SKM-1 (cell line): ENCODE results near the gene RBM20.

Experiments
- DNase-seq: peaks from one replicate; lab custom pipeline; 2025; ENCODE audit not compliant: unreplicated experiment; lab: John Stamatoyannopoulos, UW

Gene RBM20

DNA sequence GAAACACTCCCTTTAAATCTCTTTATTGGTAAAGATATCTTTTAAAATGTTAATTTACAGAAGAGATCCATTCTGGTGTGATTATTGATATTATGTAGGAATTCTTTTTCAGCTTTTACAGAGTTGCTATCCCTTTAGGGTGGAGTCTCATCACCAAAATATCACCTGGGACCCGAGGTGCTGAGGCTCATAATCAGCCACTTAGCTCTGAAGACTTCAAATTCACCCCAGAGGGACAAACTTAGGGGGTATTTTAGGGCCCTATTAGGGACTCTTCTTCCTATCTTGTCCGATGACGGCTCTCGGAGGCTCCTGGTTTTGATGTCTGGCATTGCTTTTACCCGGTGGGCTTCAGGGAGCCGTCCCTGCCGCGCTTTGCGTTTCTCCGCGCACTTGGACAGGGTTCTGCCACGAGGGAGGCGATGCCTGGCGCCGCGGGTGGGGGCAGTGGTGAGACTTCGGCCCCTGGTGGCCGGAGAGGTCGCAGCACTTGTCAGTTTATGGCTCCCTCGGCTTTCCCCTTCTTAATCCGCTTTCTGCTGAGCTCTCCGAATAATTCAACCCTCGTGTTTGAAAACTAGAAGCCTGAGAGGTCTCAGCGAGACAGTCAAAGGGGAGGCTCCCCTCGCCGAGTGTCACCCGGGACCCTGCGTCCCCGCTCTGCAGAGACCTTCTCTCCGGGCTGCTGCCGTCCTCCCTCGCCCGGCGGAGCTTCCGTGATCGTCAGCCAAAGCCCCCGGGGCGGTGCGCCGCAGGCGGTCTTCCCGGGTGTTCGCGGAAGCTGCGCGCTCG lies 27.8 kb downstream of the RBM20 start:
- DNase-seq = peak; percentile 70

- no peak for DNase-seq
Measured at GRCh38 chr10:110672580-110672919, 28.4 kb downstream of the RBM20 start.

DNA sequence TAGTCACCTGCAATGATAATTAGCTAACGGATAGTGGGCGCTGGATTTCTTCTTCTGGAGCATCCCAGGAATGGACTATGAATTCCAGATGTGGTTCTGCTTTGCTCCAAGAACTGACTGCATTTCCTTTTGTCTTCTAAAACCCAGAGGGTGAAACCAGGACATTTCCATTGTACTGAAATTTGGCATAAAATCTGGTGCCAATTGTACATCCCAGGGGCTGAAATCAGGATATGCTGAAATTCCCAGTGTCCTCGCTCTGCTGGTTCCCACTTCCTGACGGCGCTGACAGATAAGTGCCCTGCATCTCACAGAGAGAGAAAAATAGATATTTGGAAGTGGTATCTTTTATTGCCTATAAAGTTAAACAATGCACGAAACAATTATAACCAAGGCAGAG lies 31.9 kb downstream of the RBM20 start:
- DNase-seq = no peak

- DNase-seq = no peak
Measured at GRCh38 chr10:110679486-110680272, 35.5 kb downstream of the RBM20 start.

GRCh38 chr10:110680273-110681020 lies 36.3 kb downstream of the RBM20 start:
- no peak for DNase-seq

DNA sequence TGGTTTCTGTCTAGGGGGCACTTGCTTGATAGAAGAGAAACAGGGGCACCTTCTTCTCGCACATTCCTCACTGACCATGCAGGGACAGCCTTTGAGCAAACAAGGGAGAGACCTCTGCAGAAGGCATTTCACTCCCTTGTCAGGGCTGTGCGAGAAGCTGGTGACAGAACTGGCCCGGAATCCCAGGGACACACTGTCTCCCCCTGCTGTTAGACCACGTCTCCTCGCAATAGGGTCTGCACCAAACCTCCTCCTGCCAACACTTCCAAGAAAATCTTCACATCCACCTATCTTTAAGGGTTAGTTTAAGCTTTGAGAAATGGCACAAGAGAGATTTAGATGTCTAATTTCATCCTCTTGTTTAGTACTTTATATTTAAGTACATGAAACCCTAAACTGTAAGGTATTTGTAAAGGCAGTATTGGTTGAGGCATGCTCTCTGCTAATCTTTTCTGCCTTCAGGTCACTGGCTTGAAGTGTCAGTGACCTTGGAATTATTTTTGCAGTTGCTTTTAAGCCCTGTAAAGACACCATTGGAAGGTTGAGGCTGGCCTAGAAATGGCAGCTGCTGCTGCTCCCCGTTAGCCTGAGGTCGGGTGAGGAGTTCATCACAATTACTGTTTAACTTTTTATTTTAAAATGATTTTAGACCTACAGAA lies 37.0 kb downstream of the RBM20 start:
- no peak for DNase-seq

GRCh38 chr10:110682348-110682747 lies 38.2 kb downstream of the RBM20 start:
- no peak for DNase-seq

- no peak for DNase-seq
Measured at GRCh38 chr10:110684800-110685446, 40.8 kb downstream of the RBM20 start.

DNA sequence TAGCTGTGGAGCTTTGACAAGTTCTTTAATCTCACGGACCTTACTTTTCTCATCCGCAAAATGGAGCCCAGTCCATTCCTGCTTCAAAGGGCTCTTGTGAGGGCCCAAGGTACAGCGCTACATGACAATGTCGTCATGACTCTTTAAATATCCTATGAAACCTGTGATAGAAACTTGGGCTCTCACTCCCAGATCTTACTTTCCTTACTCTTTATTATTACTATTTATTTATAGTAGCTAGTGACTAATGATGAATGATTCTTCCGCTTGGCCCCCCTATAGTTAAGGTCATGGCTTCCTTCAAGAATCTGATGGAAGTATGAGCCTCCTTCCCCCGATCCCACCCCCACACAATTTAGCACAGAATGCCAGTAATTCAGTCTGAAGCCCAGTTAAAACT lies 41.9 kb downstream of the RBM20 start:
- no peak for DNase-seq

- DNase-seq = no peak
Measured at GRCh38 chr10:110686949-110687348, 42.8 kb downstream of the RBM20 start.

GRCh38 chr10:110687400-110687799 lies 43.3 kb downstream of the RBM20 start:
- DNase-seq = no peak

- no peak for DNase-seq
Measured at GRCh38 chr10:110691139-110691538, 47.0 kb downstream of the RBM20 start.

- DNase-seq = no peak
Measured at GRCh38 chr10:110694263-110694662, 50.1 kb downstream of the RBM20 start.

DNA sequence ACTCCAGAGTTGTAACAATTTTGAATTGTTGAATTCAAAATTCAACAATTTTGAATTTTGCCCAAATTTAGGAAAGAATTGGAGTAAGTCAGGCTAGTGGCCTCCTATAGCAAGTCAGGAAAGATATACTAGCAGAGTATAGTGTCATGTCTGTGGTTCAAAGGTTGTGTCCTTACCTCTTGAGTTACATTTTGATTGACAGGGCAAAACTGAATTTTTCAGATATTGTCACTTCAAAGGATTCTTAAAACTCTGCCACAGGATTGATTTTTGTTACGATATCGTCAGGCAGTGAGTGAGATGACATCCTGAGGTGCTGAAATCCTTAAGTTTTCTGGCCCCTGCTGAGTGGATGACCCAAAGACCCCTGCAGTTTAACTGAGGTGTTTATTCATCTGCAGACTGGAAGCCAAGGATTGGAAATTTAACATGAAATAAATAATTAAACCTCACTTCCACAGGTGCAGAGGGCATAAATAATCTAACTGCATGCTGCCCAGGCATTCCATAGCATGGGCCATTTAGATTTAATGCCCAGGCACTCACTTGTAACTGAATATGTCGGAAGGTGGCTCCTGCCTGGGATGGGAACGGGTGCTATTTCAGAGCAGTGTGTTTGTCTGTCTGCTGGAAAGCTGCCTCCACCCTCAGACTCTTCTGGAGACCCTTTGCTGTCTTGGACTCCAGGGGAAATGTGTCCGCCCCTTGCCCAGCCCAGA lies 50.8 kb downstream of the RBM20 start:
- no peak for DNase-seq

- no peak for DNase-seq
Measured at GRCh38 chr10:110695539-110695886, 51.4 kb downstream of the RBM20 start.

- no peak for DNase-seq
Measured at GRCh38 chr10:110696436-110696835, 52.3 kb downstream of the RBM20 start.

GRCh38 chr10:110698340-110698739 lies 54.2 kb downstream of the RBM20 start:
- DNase-seq = no peak

GRCh38 chr10:110698782-110699201 lies 54.7 kb downstream of the RBM20 start:
- DNase-seq = no peak

DNA sequence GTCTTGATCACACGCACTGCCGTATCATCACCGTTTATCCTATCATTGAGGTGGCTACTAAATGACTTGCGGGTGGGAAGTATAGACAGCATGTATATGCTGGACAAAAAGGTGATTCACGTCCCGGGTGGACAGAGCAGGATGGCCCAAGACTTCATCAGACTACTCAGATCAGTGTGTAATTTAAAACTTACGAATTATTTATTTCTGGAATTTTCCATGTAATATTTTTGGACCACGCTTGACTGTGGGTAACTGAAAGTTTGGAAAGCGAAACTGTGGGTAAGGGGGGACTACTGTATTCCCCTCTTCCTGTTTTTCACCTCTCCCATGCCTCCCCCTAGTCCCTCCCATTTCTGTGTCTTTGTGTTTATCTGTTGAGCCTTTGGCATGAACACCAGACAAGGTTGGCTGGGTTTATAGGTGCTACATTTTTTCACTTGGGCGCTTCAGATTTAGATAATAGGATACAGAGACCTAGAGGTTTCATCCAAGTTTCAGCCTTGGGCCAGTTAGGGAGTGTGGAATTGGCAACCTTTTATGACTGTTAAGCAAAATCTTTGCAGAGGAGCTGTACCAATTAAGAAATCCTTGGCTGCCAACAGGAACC lies 55.8 kb downstream of the RBM20 start:
- no peak for DNase-seq
